Bronchial epithelial cell (primary cell): ENCODE measurements around the gene LIMS4. TPM values are rescaled to one million over a fixed set of nuclear protein-coding genes. Genes with fewer than 3 reads are reported as not detected.
"Not testable (repeated sequence)": the region's sequence is repeated elsewhere in the genome, so short reads cannot be mapped to it uniquely, and the experiment has no call there.

ENCODE experiments used
- DNase-seq: peaks from one replicate; pipeline ENCODE4 v3.0.0-alpha.2; 2010; ENCODE audit warnings: low read depth
- FAIRE-seq: peaks from 2 replicates; lab custom pipeline; 2011; peaks lifted over from hg19 to GRCh38; lab: Jason Lieb, UNC
- H3K27me3 ChIP-seq: 2 replicates; pipeline ENCODE4 v1.5.1; 2011; ENCODE audit warnings: low read length; ENCODE audit not compliant: control insufficient read depth, insufficient read depth
- H3K36me3 ChIP-seq: 2 replicates; pipeline ENCODE4 v1.5.1; 2011; ENCODE audit warnings: low read length; ENCODE audit not compliant: control insufficient read depth, insufficient read depth
- H3K4me3 ChIP-seq: 2 replicates; pipeline ENCODE4 v1.5.1; 2011; ENCODE audit warnings: mild to moderate bottlenecking, low read depth, low read length, control low read depth
- total RNA-seq: library from RNA; depleted of rRNA; stranded (reverse); fragments of >200 nt; gene quantifications from 2 replicates; pipeline ENCODE4 v1.2.1, GENCODE V29; 2014

LIMS4 gene
- total RNA-seq, 1 donor from 2014 or later = not detected

GRCh38 chr2:110425725-110426124, 46.9 kb downstream of the LIMS4 start:
- not testable (repeated sequence) for DNase-seq, FAIRE-seq

GRCh38 chr2:110424421-110424820, 48.2 kb downstream of the LIMS4 start:
- not testable (repeated sequence) for H3K36me3 ChIP-seq, FAIRE-seq, DNase-seq, H3K27me3 ChIP-seq, H3K4me3 ChIP-seq

More at GRCh38 chr2:110425725-110426124, 46.9 kb downstream of the LIMS4 start:
- not testable (repeated sequence) for H3K36me3 ChIP-seq, H3K4me3 ChIP-seq, H3K27me3 ChIP-seq

GRCh38 chr2:110423574-110423962, 49.0 kb downstream of the LIMS4 start:
- not testable (repeated sequence) for H3K27me3 ChIP-seq, H3K36me3 ChIP-seq, DNase-seq, FAIRE-seq, H3K4me3 ChIP-seq

- FAIRE-seq, H3K36me3 ChIP-seq, H3K27me3 ChIP-seq, DNase-seq, H3K4me3 ChIP-seq: not testable (repeated sequence)
These were observed 49.6 kb downstream of the LIMS4 start for GRCh38 chr2:110422852-110423573.

- H3K4me3 ChIP-seq, H3K27me3 ChIP-seq, FAIRE-seq, H3K36me3 ChIP-seq, DNase-seq: not testable (repeated sequence)
These were observed 51.8 kb downstream of the LIMS4 start for GRCh38 chr2:110420641-110421354.

GRCh38 chr2:110407142-110407541, 65.5 kb downstream of the LIMS4 start:
- H3K4me3 ChIP-seq, DNase-seq, H3K27me3 ChIP-seq, H3K36me3 ChIP-seq, FAIRE-seq: not testable (repeated sequence)

- not testable (repeated sequence) for H3K27me3 ChIP-seq, H3K36me3 ChIP-seq, DNase-seq, H3K4me3 ChIP-seq, FAIRE-seq
These were observed 67.6 kb downstream of the LIMS4 start for GRCh38 chr2:110404988-110405387.

GRCh38 chr2:110404246-110404645, 68.4 kb downstream of the LIMS4 start:
- H3K27me3 ChIP-seq, FAIRE-seq: not testable (repeated sequence)

GRCh38 chr2:110401001-110401618, 71.5 kb downstream of the LIMS4 start:
- FAIRE-seq, H3K36me3 ChIP-seq, DNase-seq: not testable (repeated sequence)

More at GRCh38 chr2:110404246-110404645, 68.4 kb downstream of the LIMS4 start:
- H3K4me3 ChIP-seq, H3K36me3 ChIP-seq, DNase-seq: not testable (repeated sequence)

GRCh38 chr2:110399378-110399777, 73.2 kb downstream of the LIMS4 start:
- DNase-seq, H3K4me3 ChIP-seq, H3K36me3 ChIP-seq, FAIRE-seq, H3K27me3 ChIP-seq: not testable (repeated sequence)

More at GRCh38 chr2:110401001-110401618, 71.5 kb downstream of the LIMS4 start:
- H3K27me3 ChIP-seq, H3K4me3 ChIP-seq: not testable (repeated sequence)

GRCh38 chr2:110395990-110396389, 76.6 kb downstream of the LIMS4 start:
- DNase-seq, H3K27me3 ChIP-seq, H3K36me3 ChIP-seq, H3K4me3 ChIP-seq, FAIRE-seq: not testable (repeated sequence)
